ES-I3 (cell line): ENCODE data around the gene TNNI3K.
"Not testable (repeated sequence)": the region's sequence is repeated elsewhere in the genome, so short reads cannot be mapped to it uniquely, and the experiment has no call there.

Experiments used
- H3K36me3 ChIP-seq: 2 replicates; pipeline ENCODE4 v1.6.1; 2013; ENCODE audit warnings: mild to moderate bottlenecking, low read length, control low read depth, moderate library complexity; ENCODE audit not compliant: insufficient read depth
- H3K4me1 ChIP-seq: 2 replicates; pipeline ENCODE4 v1.6.1; 2013; ENCODE audit warnings: mild to moderate bottlenecking, control low read depth, low read length; ENCODE audit not compliant: insufficient read depth
- H3K9ac ChIP-seq: 2 replicates; pipeline ENCODE4 v1.6.1; 2013; ENCODE audit warnings: low read depth, mild to moderate bottlenecking, low read length, moderate library complexity
- H3K9me3 ChIP-seq: 2 replicates; pipeline ENCODE4 v1.6.1; 2013; ENCODE audit warnings: mild to moderate bottlenecking, low read length, moderate library complexity; ENCODE audit not compliant: control insufficient read depth, insufficient read depth

TNNI3K gene

DNA sequence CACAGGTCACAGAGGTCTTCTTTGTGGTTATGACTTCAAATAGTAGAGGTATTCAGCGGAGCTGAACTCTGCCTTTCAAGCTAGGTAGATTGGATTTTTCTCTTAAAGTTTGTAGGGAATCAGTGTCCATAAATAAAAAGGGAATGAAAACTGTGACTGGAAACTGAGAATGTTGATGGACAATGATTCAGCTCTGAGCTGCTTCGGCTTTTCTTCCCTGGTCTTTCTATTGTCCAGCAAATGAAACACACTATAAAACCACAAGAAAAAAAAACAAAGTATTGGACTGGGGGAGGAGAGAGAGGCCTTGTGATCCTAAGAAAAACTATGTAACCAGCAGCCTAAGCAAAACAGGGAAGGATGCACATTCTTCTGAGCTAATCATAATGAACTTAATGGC is 11.1 kb downstream of the TNNI3K start:
- Histone ChIP-seq H3K9ac (no peak overlapping the region), H3K9me3 (no peaks in the 10 kb centered on the region; the same call in 1 of the 2 replicates), H3K36me3 (no peaks in the 10 kb centered on the region), H3K4me1 (peaks cover 5% of the 10 kb centered on the region)

DNA sequence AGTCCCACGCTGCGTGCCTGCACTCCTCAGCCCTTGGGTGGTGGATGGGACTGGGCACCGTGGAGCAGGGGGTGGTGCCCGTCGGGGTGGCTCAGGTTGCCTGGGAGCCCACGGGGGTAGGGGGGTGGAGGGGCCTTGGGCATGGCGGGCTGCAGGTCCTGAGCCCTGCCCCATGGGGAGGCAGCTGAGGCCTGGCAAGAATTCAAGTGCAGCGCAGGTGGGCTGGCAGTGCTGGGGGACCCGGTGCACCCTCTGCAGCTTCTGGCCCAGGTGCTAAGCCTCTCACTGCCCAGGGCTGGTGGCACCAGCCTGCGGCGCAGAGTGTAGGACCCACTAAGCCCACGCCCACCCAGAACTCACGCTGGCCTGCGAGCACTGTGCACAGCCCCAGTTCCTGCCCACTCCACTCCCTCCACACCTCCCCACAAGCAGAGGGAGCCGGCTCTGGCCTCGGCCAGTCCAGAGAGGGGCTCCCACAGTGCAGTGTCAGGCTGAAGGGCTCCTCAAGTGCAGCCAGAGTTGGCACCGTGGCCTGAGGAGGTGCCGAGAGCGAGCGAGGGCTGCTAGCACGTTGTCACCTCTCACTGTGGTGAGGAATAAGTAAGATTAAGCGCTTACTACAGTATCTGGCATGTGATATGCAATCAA is 12.8 kb downstream of the TNNI3K start:
- H3K9me3 ChIP-seq: no peaks in the 10 kb centered on the region; the same call in 1 of the 2 replicates
- H3K9ac ChIP-seq: no peak overlapping the region
- no peaks in the 10 kb centered on the region for H3K36me3 ChIP-seq
- peaks cover 5% of the 10 kb centered on the region for H3K4me1 ChIP-seq

DNA sequence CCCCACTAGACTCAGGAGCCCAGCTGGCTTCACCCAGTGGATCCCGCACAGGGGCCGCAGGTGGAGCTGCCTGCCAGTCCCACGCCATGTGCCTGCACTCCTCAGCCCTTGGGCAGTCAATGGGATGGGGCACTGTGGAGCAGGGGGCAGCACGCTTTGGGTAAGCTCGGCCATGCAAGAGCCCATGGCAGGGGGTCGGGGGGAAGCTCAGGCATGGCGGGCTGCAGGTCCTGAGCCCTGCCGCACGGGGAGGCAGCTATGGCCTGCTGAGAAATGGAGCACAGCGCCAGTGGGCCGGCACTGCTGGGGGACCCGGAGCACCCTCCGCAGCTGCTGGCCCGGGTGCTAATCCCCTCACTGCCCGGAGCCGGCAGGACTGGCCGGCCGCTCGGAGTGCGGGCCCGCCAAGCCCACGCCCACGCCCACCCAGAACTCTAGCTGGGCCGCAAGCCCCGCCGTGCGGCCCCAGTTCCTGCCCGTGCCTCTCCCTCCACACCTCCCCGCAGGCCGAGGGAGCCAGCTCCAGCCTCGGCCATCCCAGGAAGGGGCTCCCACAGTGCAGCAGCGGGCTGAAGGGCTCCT is 18.1 kb downstream of the TNNI3K start:
- not testable (repeated sequence) for H3K9ac ChIP-seq, H3K9me3 ChIP-seq, H3K4me1 ChIP-seq, H3K36me3 ChIP-seq

DNA sequence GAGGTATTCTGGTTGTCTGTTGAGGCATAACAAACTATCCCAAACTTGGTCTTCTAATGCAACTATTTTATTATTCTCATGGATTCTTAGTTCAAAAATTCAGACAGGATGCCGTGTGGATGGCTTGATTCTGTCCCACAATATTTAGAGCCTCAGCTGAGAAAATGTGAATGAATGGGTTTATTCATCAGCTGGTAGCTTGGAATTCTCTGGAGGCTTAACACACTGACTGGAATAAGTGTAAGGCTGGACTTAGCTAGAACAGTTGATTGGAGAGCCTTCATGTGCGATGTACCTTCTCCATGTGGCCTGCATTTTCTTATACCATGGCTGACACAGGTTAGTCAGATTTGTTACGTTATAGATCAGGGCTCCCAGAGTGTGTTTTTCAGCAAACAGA is 30.8 kb downstream of the TNNI3K start:
- Histone ChIP-seq H3K9me3 (no peaks in the 10 kb centered on the region), H3K4me1 (no peaks in the 10 kb centered on the region), H3K36me3 (no peaks in the 10 kb centered on the region), H3K9ac (no peak overlapping the region)

DNA sequence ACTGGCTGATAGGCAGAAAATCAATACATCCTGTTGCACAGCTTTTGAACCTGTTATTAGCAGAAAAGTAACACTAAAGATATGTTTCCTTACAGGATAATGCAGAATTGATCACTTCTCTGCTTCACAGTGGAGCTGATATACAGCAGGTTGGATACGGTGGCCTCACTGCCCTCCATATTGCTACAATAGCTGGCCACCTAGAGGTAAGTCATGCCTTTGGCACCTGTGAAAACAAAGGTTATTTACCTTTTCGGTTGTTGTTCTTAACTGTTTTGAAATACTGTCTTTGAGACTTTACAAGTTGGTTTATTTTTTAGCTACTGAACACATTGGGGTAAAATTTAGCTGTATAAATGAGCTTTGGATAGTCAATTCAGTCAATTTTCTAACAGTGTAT is 36.3 kb downstream of the TNNI3K start:
- Histone ChIP-seq H3K36me3 (no peaks in the 10 kb centered on the region), H3K9ac (no peak overlapping the region), H3K4me1 (no peaks in the 10 kb centered on the region), H3K9me3 (no peaks in the 10 kb centered on the region)

DNA sequence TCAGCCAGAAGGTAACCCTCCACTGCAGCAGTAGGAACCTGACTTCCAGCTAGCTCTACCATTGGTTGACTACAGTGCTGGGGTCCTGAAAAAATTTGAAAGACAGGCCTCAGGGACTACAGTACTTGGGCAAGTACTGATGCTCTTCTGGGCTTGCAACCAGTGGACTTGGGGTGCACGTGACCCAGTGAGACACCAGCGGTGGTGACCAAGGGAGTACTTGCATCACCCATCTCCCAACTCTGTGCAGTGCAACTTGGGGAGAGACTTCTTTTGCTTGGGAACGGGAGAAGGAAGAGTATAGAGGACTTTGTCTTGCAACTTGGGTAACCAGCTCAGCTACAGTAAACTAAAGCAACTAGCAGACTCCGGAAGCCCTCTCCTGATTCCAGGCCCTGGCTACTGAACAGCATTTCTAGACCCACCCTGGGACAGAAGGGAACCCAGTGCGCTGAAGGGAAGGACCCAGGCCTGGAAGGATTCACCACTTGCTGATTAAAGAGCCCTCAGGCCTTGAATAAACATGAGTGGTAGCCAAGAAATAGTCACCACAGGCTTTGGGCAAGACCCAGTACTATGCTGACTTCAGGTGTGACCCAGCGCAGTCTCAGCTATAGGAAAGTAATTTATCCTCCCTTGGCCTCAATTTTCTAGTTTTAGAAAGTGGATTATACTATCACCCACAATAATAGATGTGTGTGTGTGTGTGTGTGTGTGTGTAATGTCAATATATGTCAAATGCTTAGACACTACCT is 45.6 kb downstream of the TNNI3K start:
- no peaks in the 10 kb centered on the region for H3K36me3 ChIP-seq
- no peaks in the 10 kb centered on the region for H3K4me1 ChIP-seq
- no peak overlapping the region for H3K9ac ChIP-seq

DNA sequence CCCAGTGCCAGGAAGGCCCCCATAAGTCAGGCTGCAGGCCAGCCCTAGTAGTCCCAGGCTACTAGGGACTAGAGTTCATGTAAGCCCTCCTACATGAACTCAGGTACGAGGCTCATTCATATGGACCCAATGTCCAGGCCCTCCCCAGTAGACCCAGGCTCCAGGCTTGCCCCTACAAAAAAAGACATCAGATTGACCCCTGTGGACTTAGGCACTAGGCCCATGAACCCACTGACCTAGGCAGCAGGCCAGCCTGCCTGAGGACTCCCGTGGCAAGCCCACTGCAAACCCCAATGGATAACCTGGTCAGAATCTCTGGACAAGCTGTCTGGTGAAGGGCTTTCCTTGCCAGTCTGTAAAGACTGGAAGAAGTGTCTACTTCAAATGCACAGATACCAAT is 51.2 kb downstream of the TNNI3K start:
- Histone ChIP-seq H3K36me3 (no peaks in the 10 kb centered on the region), H3K4me1 (no peaks in the 10 kb centered on the region), H3K9ac (no peak overlapping the region), H3K9me3 (no peaks in the 10 kb centered on the region)

More for the DNA sequence above, 45.6 kb downstream of the TNNI3K start:
- no peaks in the 10 kb centered on the region for H3K9me3 ChIP-seq

DNA sequence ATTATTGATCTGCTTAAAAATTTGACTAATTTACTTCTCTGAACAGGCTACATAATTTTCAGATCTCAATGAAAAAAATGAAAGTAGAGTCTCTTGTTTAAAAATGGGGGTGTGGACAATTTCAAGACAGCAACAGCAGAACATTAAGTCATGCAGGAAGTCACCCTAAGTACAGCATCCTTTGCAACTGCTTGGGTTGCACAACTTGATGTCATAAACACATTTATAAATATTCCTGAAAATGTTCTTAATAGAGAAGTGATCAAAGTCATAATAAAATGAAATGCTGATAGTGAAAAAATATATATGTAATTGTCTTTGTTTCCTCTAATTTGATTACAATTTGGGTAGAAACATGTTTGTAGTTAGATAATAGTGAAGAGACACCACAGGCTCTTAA is 79.3 kb downstream of the TNNI3K start:
- peaks cover 4% of the 10 kb centered on the region; the same call in 1 of the 2 replicates for H3K4me1 ChIP-seq
- no peaks in the 10 kb centered on the region for H3K9me3 ChIP-seq
- H3K9ac ChIP-seq: no peak overlapping the region
- H3K36me3 ChIP-seq: no peaks in the 10 kb centered on the region

DNA sequence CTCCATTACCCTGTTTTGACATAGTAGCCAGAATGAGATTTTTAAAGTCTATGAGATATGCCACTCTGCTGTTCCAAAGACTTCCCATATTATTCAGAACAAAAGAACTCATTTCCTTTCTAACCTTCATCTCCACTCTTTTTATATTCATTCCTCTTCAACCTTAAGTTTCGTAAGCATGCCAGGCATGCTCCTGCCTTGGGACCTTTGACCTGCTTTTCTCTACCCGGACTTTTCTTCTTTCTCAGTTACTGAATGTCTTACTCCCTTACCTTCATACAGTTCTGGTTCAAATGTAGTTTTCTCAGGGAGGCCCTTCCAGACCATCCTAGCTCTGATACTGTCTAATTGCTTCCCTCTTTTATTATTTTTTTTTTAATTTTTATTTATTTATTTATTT is 81.1 kb downstream of the TNNI3K start:
- Histone ChIP-seq H3K9me3 (no peaks in the 10 kb centered on the region), H3K4me1 (peaks cover 4% of the 10 kb centered on the region; the same call in 1 of the 2 replicates), H3K9ac (no peak overlapping the region), H3K36me3 (no peaks in the 10 kb centered on the region)

DNA sequence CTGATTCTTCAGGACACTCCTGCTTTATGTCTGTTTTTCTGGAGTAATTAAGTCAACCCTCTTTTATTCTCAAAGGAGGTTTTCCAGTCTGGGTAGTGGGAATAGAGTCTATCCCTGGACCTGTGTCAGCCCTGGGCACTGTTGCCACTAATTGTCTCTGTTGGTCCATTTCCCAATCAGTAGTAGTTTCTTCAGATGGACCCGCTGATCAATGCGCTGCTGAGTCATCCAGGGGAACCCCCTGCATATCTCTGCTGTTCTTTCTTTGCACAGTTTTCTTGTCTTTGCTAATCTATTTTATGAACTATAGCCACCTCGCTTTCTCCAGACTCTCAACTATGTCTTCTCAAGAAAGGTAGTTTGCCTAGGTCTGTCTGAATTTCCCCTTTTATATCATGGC is 82.5 kb downstream of the TNNI3K start:
- H3K9me3 ChIP-seq: no peaks in the 10 kb centered on the region
- H3K4me1 ChIP-seq: peaks cover 4% of the 10 kb centered on the region; the same call in 1 of the 2 replicates
- H3K36me3 ChIP-seq: no peaks in the 10 kb centered on the region
- no peak overlapping the region for H3K9ac ChIP-seq

DNA sequence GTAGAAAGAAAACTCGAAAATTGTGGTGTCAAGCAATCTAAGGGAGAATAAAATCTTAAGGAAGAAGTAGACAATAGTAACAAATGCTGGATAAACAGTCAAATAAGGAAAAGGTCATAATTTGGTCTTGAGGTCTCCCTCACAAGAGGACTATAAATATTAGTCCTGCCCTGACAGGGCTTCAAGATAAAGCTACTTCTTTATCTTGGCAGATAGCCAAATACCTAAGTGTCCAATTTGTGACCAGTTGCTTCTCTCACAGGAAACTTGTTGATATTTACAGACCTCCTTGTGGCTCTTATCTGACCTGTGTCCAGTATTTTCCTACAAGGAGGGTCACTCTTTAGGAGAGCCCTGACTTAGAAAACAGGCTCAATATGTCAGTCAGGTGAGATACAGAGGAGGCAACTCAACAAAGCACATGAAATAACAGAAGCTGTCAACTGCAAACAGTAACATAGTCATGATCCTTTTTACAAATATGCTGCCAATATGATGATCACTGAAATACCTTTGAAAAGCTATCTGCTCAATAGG is 88.8 kb downstream of the TNNI3K start:
- H3K9me3 ChIP-seq: no peaks in the 10 kb centered on the region; the same call in 1 of the 2 replicates
- H3K9ac ChIP-seq: no peak overlapping the region
- H3K4me1 ChIP-seq: no peaks in the 10 kb centered on the region
- no peaks in the 10 kb centered on the region for H3K36me3 ChIP-seq

DNA sequence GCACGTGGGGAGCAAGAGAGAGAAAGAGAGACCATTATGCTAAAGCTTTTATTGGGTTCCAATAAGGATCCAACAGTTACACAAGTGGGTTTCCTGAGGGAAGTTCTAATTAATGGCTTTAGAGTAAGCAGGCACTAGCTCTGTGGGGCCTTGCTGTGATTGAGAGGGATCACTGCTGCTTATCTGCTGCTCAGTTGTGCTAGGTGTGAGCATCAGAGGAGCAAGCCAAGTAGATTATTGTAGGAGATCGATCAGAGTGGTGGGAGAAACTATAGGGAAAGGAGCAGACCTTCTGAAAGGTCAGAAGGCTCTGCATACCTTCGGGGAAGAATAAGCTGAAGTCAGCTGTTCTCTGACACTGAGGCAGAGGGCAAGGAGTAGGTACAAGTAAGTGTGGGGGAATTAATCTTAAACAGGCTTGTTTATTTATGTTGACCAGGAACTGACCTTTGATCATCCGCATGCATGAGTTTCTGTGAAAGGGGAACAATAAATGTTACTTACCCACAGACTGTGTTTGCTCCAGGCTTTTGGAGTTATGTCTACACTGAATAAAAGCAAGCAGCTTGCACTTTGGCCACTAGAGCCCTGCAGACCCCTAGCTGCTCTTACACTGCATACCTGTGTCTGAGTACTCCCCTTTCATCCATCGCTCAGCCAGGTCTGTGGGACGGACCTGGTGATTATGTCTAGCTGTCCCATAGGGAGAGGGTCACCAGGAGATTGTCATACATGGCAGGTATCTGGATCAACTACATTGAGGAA is 89.7 kb downstream of the TNNI3K start:
- Histone ChIP-seq H3K9ac (no peak overlapping the region), H3K9me3 (no peaks in the 10 kb centered on the region; the same call in 1 of the 2 replicates), H3K4me1 (no peaks in the 10 kb centered on the region), H3K36me3 (no peaks in the 10 kb centered on the region)

DNA sequence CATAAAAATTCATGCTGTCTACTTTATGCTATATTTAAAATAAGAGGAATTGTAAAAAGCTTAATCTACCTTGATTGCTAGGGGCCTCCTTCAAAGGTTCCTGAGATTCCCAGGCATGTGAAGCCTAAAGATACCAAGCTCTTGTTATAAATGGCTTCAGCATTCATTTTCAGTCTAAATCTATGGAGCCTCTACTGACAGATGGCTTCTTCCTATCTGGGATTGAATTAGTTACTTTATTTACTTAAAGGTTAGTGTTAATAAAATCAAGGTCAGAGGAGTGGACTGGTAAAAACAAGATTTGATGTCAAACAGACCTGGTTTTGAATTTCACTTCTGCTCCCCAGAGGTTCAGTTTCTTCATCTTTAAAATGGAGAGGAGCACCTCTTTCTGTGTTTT is 93.7 kb downstream of the TNNI3K start:
- H3K4me1 ChIP-seq: no peaks in the 10 kb centered on the region
- no peaks in the 10 kb centered on the region; the same call in 1 of the 2 replicates for H3K9me3 ChIP-seq
- H3K36me3 ChIP-seq: no peaks in the 10 kb centered on the region
- H3K9ac ChIP-seq: no peak overlapping the region

DNA sequence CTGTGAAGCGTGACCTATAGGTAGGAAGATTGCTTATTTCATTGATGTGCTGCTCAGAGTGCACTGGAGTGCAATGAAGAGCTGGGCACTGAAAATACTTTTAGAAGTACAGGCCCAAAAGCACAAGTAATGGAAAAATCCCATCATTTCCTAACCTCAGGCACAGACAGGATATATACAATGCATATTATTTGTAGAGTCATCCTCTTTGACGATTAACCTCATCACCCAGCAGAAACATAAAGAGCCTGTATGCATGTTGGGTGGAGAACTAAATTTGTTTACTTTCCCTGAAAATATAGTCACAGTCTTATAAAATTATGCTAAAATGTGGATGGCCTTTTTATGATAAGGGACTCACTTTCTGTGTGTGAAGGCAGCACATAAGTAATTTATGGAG is 98.1 kb downstream of the TNNI3K start:
- Histone ChIP-seq H3K36me3 (no peaks in the 10 kb centered on the region), H3K9me3 (no peaks in the 10 kb centered on the region)

More for the DNA sequence above, 98.1 kb downstream of the TNNI3K start:
- Histone ChIP-seq H3K9ac (no peak overlapping the region), H3K4me1 (no peaks in the 10 kb centered on the region)
